COLO829 (cell line): ENCODE data around the gene ITGB3.
"Not testable (repeated sequence)": the region's sequence is repeated elsewhere in the genome, so short reads cannot be mapped to it uniquely, and the experiment has no call there.

Source experiments
- DNase-seq: peaks from one replicate; pipeline ENCODE4 v3.0.0; 2012; ENCODE audit warnings: low spot score

ITGB3 gene

GRCh38 chr17:47244697-47245096 is 8.9 kb upstream of the ITGB3 start:
- DNase-seq: no peak

- no peak for DNase-seq
Observed at GRCh38 chr17:47246120-47246519, 7.5 kb upstream of the ITGB3 start.

GRCh38 chr17:47250855-47251254 is 2.8 kb upstream of the ITGB3 start:
- no peak for DNase-seq

- no peak for DNase-seq
Observed at GRCh38 chr17:47251421-47251940, 2.1 kb upstream of the ITGB3 start.

GRCh38 chr17:47252209-47252608 is 1.4 kb upstream of the ITGB3 start:
- DNase-seq: no peak

GRCh38 chr17:47252766-47253512 is 688 bp upstream of the ITGB3 start:
- DNase-seq: no peak

GRCh38 chr17:47254403-47254943 is 846 bp downstream of the ITGB3 start:
- DNase-seq: no peak

- peak; percentile 76 for DNase-seq
Observed at GRCh38 chr17:47257651-47258339, 4.2 kb downstream of the ITGB3 start.

- DNase-seq: peak; percentile 90
Observed at GRCh38 chr17:47262586-47262985, 9.0 kb downstream of the ITGB3 start.

GRCh38 chr17:47264166-47264565 is 10.5 kb downstream of the ITGB3 start:
- no peak for DNase-seq

- no peak for DNase-seq
Observed at GRCh38 chr17:47265983-47266541, 12.4 kb downstream of the ITGB3 start.

GRCh38 chr17:47266782-47267181 is 13.2 kb downstream of the ITGB3 start:
- no peak for DNase-seq

- DNase-seq: no peak
Observed at GRCh38 chr17:47267354-47267828, 13.8 kb downstream of the ITGB3 start.

GRCh38 chr17:47268964-47269363 is 15.3 kb downstream of the ITGB3 start:
- not testable (repeated sequence) for DNase-seq

- DNase-seq: not testable (repeated sequence)
Observed at GRCh38 chr17:47269561-47270280, 16.1 kb downstream of the ITGB3 start.

- DNase-seq: no peak
Observed at GRCh38 chr17:47270946-47271705, 17.5 kb downstream of the ITGB3 start.

- DNase-seq: no peak
Observed at GRCh38 chr17:47272491-47272890, 18.9 kb downstream of the ITGB3 start.

GRCh38 chr17:47273245-47273644 is 19.6 kb downstream of the ITGB3 start:
- no peak for DNase-seq

GRCh38 chr17:47274319-47275069 is 20.9 kb downstream of the ITGB3 start:
- no peak for DNase-seq

- DNase-seq: no peak
Observed at GRCh38 chr17:47275245-47275984, 21.8 kb downstream of the ITGB3 start.
